ENCODE data around the gene GAGE12E. TPM values are rescaled to one million over a fixed set of nuclear protein-coding genes. Genes with fewer than 3 reads are reported as not detected.
"Not testable (repeated sequence)": the region's sequence is repeated elsewhere in the genome, so short reads cannot be mapped to it uniquely, and the experiment has no call there.

Gene GAGE12E
- total RNA-seq, 1 experiment from 2014 or later: not detected

- not testable (repeated sequence) for H3K23ac ChIP-seq (ENCODE audit: insufficient read length, low read depth, low read length); H3K27me3 Mint-ChIP-seq (ENCODE audit: low read depth); H3K4me3 Mint-ChIP-seq; H3K9ac ChIP-seq (ENCODE audit: extremely low read depth, insufficient read length, low read length); H3K27ac ChIP-seq (ENCODE audit: insufficient read length, low read depth, low read length); H2BK15ac ChIP-seq (ENCODE audit: low read depth, low read length); H3K79me1 ChIP-seq (ENCODE audit: insufficient read depth, low read depth, low read length, poor library complexity, severe bottlenecking); H4K91ac ChIP-seq (ENCODE audit: insufficient read length, low read depth, low read length); H2BK20ac ChIP-seq (ENCODE audit: low read depth, low read length, poor library complexity, severe bottlenecking); H3K9me3 Mint-ChIP-seq; H4K8ac ChIP-seq (replicated peaks; ENCODE audit: insufficient read length, low read depth, low read length); H3K79me2 ChIP-seq (ENCODE audit: insufficient read depth, low read length); DNase-seq; H3K4me1 Mint-ChIP-seq; H3K23me2 ChIP-seq (ENCODE audit: insufficient read length, low read depth, low read length, poor library complexity, severe bottlenecking); H3K14ac ChIP-seq (ENCODE audit: insufficient read depth, low read length); H3K36me3 Mint-ChIP-seq (ENCODE audit: insufficient read depth in 1 of 3, low read depth in 3 of 3); H4K5ac ChIP-seq (ENCODE audit: insufficient read length, low read depth, low read length); H4K20me1 ChIP-seq (ENCODE audit: control insufficient read depth, insufficient read depth, insufficient read length); H2BK12ac ChIP-seq (ENCODE audit: insufficient read length, low read depth, low read length); H2BK120ac ChIP-seq (ENCODE audit: low read depth, low read length, poor library complexity, severe bottlenecking); H3K27ac Mint-ChIP-seq; H3T11ph ChIP-seq (ENCODE audit: low read length); H3K4me1 ChIP-seq (ENCODE audit: insufficient read depth, low read length); H2BK5ac ChIP-seq (ENCODE audit: insufficient read length, low read length); H3K56ac ChIP-seq (ENCODE audit: insufficient read length, low read depth, low read length); H3K27me3 ChIP-seq (ENCODE audit: insufficient read depth, low read length); H3K9me3 ChIP-seq (ENCODE audit: control insufficient read depth, low read depth, low read length); H3K4ac ChIP-seq (ENCODE audit: low read depth, low read length); H2AFZ ChIP-seq (ENCODE audit: low read length); H3K4me2 ChIP-seq (ENCODE audit: insufficient read depth, insufficient read length, low read length); H2AK5ac ChIP-seq (ENCODE audit: insufficient read length, low read length); H3K18ac ChIP-seq (ENCODE audit: insufficient read length, low read depth, low read length)
- no CpG with 5 or more reads among the region's 11 CpGs for WGBS (ENCODE audit: extremely low coverage, insufficient read length, low lambda C conversion rate)
Measured at GRCh38 chrX:49568728-49569127, 17.6 kb downstream of the GAGE12E start.

- not testable (repeated sequence) for H3K23me2 ChIP-seq (ENCODE audit: insufficient read length, low read depth, low read length, poor library complexity, severe bottlenecking); H3K9ac ChIP-seq (ENCODE audit: extremely low read depth, insufficient read length, low read length); H3K56ac ChIP-seq (ENCODE audit: insufficient read length, low read depth, low read length); H3K27me3 ChIP-seq (ENCODE audit: insufficient read depth, low read length); H3T11ph ChIP-seq (ENCODE audit: low read length); H3K4me2 ChIP-seq (ENCODE audit: insufficient read depth, insufficient read length, low read length); H3K79me1 ChIP-seq (ENCODE audit: insufficient read depth, low read depth, low read length, poor library complexity, severe bottlenecking); H3K14ac ChIP-seq (ENCODE audit: insufficient read depth, low read length); H3K9me3 ChIP-seq (ENCODE audit: control insufficient read depth, low read depth, low read length); H3K27ac ChIP-seq (ENCODE audit: insufficient read length, low read depth, low read length); H3K4me1 Mint-ChIP-seq; H3K4me3 Mint-ChIP-seq; H3K27me3 Mint-ChIP-seq (ENCODE audit: low read depth); H3K18ac ChIP-seq (ENCODE audit: insufficient read length, low read depth, low read length); H4K91ac ChIP-seq (ENCODE audit: insufficient read length, low read depth, low read length); H3K4ac ChIP-seq (ENCODE audit: low read depth, low read length); H2BK15ac ChIP-seq (ENCODE audit: low read depth, low read length); H2AK5ac ChIP-seq (ENCODE audit: insufficient read length, low read length); H3K9me3 Mint-ChIP-seq; H2AFZ ChIP-seq (ENCODE audit: low read length); H3K79me2 ChIP-seq (ENCODE audit: insufficient read depth, low read length); H2BK20ac ChIP-seq (ENCODE audit: low read depth, low read length, poor library complexity, severe bottlenecking); H2BK120ac ChIP-seq (ENCODE audit: low read depth, low read length, poor library complexity, severe bottlenecking); H2BK5ac ChIP-seq (ENCODE audit: insufficient read length, low read length); H3K4me1 ChIP-seq (ENCODE audit: insufficient read depth, low read length); H4K20me1 ChIP-seq (ENCODE audit: control insufficient read depth, insufficient read depth, insufficient read length); H4K5ac ChIP-seq (ENCODE audit: insufficient read length, low read depth, low read length); H3K36me3 Mint-ChIP-seq (ENCODE audit: insufficient read depth in 1 of 3, low read depth in 3 of 3); DNase-seq; H3K27ac Mint-ChIP-seq; H2BK12ac ChIP-seq (ENCODE audit: insufficient read length, low read depth, low read length); H3K23ac ChIP-seq (ENCODE audit: insufficient read length, low read depth, low read length); H4K8ac ChIP-seq (replicated peaks; ENCODE audit: insufficient read length, low read depth, low read length)
- no CpG with 5 or more reads among the region's 13 CpGs for WGBS (ENCODE audit: extremely low coverage, insufficient read length, low lambda C conversion rate)
Measured at GRCh38 chrX:49569152-49569551, 18.1 kb downstream of the GAGE12E start.
